Breast epithelium (tissue), 3 donors: ENCODE data around the gene ZNF576.

ENCODE experiments used
- POLR2AphosphoS5 ChIP-seq, 3 donors: sonication (generic); formaldehyde crosslinking; IDR thresholded peaks; one replicate each; pipeline ENCODE4 v1.6.1; 2017; ENCODE audit warnings: antibody characterized with exemption in 3 of 3
- TF ChIP-seq, protein P1 (sequence below), 3 donors: fragments of 450-650 bp; IDR thresholded peaks; one replicate each; pipeline ENCODE4 v1.5.1; 2016 to 2017; ENCODE audit warnings: antibody characterized with exemption in 3 of 3, mild to moderate bottlenecking in 3 of 3, moderate library complexity in 3 of 3

DNA sequence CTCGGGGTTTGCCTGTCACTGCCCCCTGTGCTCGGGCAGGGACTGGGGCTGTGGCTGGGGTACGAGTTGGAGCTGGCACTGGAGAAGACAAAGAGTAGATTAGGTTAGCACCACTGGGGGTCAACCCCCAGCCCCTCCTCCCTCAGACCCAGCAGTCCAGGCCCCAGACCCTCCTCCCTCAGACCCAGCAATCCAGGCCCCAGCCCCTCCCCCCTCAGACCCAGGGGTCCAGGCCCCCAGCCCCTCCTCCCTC lies 44.3 kb upstream of the ZNF576 start:
- TF ChIP-seq, protein P1, sequence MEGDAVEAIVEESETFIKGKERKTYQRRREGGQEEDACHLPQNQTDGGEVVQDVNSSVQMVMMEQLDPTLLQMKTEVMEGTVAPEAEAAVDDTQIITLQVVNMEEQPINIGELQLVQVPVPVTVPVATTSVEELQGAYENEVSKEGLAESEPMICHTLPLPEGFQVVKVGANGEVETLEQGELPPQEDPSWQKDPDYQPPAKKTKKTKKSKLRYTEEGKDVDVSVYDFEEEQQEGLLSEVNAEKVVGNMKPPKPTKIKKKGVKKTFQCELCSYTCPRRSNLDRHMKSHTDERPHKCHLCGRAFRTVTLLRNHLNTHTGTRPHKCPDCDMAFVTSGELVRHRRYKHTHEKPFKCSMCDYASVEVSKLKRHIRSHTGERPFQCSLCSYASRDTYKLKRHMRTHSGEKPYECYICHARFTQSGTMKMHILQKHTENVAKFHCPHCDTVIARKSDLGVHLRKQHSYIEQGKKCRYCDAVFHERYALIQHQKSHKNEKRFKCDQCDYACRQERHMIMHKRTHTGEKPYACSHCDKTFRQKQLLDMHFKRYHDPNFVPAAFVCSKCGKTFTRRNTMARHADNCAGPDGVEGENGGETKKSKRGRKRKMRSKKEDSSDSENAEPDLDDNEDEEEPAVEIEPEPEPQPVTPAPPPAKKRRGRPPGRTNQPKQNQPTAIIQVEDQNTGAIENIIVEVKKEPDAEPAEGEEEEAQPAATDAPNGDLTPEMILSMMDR (IDR thresholded peaks at IDR 0.05): no peak
- no peak for TF ChIP-seq POLR2AphosphoS5 (IDR thresholded peaks at IDR 0.05)
